GM21526 (cell line): Measurements from ENCODE around the gene RBM6.

Source experiments
- ATAC-seq: cut with Tn5 transposase; IDR thresholded peaks from one replicate; pipeline ENCODE4 v1.9.1; 2021; ENCODE audit warnings: moderate library complexity; ENCODE audit not compliant: unreplicated experiment, low FRiP score

Gene RBM6

GRCh38 chr3:50124052-50124799, 184.3 kb downstream of the RBM6 start:
- no peak for ATAC-seq

GRCh38 chr3:50124800-50125178, 184.8 kb downstream of the RBM6 start:
- no peak for ATAC-seq

GRCh38 chr3:50125541-50126286, 185.8 kb downstream of the RBM6 start:
- no peak for ATAC-seq

GRCh38 chr3:50126287-50127211, 186.6 kb downstream of the RBM6 start:
- no peak for ATAC-seq
